Ramos (cell line): ENCODE data around the gene ABCA2.

Experiments
- in situ Hi-C: fragments of 300-500 bp; cut with MboI; formaldehyde crosslinking; loops from one replicate; pipeline ENCODE4 v1.14.3; 2022; ENCODE audit warnings: low sequenced_read_pairs; ENCODE audit not compliant: unreplicated experiment

The ABCA2 gene

DNA sequence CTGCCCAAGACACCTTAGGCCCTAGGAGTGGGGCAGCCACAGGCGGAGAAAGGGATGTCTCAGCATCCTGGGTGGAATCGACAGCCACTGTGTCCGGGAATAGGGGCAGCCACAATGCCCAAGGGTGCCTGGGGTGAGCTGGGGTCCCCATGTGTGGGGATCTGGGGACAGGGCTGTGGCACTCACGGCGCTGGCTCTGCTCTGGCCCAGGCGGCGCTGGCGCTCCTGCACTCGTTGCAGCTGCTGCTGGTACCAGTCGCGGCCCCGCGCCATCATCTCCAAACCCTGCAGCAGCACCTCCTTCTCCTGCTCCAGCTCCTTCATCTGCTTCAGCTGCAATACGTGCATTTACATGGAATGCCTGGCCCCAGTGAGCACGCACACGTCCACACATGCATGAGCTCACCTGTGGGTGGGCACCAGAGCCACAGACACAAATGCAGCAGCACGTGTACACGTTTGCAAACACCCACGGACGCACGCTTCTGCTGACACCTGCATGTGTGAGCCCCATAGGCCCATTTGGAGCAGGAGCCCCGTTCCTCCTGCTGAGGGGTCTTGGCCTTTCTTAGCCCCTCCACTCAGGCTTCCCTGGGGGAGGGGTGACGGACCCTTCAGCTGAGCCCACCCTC, 37.4 kb upstream of the ABCA2 start:
- in situ Hi-C loops = loop anchor here (25.0 kb wide), 1 partner anchor 372 kb away; the partner anchor contains the start of gene ENTPD8

DNA sequence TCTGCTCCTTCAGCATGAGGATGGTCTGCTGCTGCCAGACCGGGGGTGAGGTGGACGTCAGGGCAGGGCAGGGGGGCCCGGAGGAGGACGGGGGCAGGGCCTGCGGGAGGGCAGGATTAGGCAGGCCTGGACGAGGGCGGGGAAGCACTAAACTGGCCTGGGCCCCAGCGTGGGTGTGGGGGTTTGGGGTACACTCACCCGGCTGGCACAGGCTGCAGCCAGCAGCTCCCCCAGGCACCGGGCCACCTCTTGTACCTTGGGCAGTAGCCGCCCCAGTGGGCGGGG, 36.8 kb upstream of the ABCA2 start:
- in situ Hi-C loops = loop anchor here (25.0 kb wide), 1 partner anchor 372 kb away; the partner anchor contains the start of gene ENTPD8

DNA sequence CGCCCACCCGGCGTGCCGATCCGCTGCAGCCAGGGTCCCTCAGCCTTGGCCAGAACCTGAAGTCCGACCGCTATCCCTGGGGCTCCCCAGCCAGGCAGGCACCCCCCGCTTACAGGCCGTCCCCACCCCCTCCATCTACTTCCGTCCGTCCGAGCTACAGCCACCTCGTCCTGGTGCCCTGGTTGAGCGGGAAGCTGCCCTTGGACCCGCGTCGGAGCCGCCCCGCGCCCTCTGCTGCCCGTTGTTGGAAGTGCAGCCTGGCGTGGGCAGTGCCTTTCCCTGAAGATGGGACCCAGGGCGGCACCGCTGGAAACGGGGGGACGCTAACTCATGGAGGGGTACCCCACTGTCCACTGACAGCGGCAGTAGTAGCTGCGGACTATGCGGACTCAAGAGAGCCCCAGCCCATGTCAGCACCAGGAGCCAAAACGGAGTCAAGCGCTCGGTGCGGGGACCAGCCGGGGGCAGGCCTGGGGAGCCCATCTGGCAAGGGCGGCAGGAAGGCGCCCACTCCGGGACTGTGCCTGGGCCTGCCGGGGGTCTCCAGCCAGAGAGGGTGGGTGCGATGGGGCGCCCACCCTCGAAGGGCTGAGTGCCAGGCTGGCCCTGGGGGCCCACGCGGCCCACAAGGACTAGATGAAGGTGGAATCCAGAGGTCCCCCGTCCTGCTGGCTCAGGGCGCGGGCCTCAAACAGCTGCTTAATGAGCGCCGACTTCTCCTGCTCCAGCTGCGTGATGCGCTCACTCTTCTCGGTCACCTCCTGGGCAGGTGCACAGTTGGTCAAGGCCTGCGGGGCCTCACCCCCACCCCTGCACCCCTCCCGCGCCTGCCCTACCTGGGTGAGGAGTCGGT, 36.2 kb upstream of the ABCA2 start:
- in situ Hi-C loops = loop anchor here (25.0 kb wide), 1 partner anchor 373 kb away; the partner anchor contains the start of gene ENTPD8

DNA sequence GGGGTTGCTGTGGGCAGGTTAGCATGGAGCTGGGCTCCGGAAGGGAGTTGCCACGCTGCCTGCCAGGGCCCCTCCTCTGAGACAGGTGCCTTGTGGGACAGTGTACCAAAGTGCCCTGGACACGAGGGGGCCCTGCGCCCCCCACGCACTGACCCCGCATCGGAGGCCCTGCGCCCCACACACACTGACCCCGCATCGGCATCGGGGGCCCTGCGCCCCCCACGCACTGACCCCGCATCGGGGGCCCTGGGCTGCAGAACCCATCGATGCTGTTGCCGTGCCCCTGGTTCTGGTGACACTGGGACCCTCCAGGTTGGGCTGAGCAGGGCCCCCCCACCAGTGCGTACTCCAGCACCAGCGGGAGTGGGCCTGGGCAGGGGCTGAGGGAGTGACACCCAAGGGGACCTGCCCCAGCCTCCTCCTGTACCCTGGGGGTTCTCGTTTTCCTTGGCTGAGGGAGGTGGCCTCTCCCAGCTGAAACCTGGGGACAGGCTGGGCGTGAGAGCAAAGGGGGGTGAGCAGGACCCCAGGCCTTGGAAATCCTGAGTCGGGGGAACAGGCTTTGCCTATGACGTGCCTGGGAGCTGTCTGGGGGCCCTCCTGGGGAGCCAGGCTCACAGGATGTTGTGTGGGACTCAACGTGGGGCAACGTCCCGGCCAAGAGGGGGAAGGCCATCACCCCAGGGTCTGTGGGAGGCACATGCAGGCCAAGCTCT, 35.4 kb upstream of the ABCA2 start:
- in situ Hi-C loops = loop anchor here (25.0 kb wide), 1 partner anchor 374 kb away; the partner anchor contains the start of gene ENTPD8

DNA sequence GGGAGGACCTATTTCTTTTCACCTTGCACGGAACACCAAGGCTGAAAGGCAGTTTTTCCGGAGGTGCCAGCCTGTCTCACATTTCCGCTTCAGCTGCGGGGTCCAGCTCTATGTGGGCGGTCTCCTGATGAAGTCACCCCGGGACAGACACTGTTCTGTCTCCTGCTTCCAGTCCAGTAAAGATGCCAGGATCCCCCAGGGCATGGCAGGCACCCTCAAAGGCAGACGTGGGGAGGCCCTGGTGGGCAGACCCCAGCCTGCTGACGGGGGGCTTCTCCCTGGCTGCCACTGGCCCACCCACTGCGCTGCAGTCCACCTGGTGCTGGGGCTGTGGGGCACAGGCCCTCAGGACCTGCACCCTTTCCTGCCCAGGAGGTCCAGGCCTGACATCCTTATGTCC, 34.8 kb upstream of the ABCA2 start:
- in situ Hi-C loops = loop anchor here (25.0 kb wide), 1 partner anchor 375 kb away; the partner anchor contains the start of gene ENTPD8

DNA sequence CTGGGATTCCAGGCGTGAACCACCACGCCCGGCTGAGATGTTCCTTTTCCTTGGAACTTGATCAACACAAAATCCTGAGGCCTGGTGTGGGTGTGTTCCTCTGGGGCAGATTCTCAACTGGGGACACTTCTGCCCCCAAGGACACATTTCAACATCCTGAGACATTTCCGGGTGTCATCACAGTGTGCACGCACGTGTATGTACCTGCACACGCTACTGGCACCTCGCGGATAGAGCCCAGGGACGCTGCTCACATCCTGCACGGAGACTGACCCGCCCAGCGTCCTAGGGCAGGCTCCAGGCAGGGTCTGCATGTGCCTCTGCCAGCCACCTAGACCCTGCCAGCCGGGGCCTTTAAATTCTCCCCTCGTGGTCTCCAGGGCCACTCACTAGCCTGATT, 34.3 kb upstream of the ABCA2 start:
- in situ Hi-C loops = loop anchor here (25.0 kb wide), 1 partner anchor 375 kb away; the partner anchor contains the start of gene ENTPD8

DNA sequence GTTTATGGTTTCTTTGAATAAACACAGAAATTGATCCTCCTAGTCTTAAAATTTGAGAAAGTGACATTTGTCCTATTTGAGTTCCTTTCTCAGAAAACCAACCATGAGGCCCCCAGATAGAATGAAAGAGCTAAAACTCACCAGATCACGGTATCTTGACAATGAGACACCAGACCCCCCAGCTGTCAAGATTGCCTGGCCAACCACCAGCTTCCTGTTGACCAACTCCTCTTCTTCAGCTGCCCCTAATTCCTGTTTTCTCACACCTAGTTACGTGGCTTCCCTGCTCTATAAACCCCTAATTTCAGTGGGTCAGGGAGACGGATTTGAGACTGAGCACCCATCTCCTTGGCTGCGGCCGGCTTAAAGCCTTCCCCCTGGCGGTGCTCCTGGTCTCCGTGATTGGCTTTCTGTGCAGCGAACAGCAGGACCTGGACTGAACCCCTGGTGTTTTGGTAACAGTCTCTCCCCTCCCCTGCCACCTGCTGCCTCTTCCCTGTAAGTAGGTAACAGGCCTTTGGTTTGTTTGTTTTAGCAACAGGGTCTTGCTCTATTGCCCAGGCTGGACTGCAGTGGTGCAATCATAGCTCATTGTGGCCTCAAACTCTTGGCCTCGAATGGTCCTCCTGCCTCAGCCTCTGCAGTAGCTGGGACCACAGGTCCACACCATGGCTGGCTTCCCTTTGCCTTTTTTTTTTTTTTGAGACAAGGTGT, 30.6 kb upstream of the ABCA2 start:
- in situ Hi-C loops = loop anchor here (25.0 kb wide), 1 partner anchor 379 kb away; the partner anchor contains the start of gene ENTPD8

DNA sequence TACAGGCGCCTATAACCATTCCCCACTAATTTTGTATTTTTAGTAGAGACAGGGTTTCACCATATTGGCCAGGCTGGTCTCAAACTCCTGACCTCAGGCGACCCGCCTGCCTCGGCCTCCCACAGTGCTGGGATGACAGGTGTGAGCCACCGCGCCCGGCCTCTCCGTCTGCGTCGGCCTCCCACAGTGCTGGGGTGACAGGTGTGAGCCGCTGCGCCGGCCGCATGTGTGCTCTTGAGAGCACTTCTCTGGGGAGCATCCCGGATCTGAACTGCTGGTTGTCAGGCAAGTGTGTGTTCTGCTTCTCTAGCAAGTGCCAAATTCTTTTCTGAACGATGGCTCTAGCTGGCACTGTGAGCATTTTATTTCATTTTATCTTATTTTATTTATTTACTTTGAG, 29.5 kb upstream of the ABCA2 start:
- in situ Hi-C loops = loop anchor here (25.0 kb wide), 1 partner anchor 380 kb away; the partner anchor contains the start of gene ENTPD8

DNA sequence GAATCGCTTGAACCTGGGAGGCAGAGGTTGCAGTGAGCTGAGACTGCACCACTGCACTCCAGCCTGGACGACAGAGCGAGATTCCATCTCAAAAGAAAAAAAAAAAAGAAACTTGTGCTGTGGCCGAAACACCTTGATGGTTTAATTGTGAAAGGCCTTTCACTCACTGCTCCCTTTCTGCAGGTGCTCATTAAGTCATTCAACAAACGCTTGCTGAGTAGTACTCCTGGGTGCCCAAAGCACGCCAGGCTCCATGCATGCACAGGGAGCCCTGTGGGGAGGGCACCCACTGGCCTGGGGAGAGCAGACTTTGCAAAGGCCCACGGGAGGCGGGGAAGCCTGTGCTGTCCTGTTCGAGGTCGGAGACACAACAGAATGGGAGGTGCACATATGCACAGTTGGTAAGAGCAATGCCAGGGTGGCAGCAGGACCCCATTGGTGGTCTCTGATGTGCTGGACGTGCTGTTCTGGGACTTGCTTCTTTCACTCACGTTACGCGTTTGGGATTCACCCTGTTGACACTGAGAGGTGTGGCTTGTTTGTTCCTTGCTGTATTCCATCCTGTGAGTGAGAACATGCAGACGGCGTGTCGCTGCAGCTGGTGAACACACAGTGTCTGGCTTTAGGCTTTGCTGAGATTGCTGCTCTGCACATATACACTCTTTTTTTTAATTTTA, 28.8 kb upstream of the ABCA2 start:
- in situ Hi-C loops = loop anchor here (25.0 kb wide), 1 partner anchor 380 kb away; the partner anchor contains the start of gene ENTPD8

DNA sequence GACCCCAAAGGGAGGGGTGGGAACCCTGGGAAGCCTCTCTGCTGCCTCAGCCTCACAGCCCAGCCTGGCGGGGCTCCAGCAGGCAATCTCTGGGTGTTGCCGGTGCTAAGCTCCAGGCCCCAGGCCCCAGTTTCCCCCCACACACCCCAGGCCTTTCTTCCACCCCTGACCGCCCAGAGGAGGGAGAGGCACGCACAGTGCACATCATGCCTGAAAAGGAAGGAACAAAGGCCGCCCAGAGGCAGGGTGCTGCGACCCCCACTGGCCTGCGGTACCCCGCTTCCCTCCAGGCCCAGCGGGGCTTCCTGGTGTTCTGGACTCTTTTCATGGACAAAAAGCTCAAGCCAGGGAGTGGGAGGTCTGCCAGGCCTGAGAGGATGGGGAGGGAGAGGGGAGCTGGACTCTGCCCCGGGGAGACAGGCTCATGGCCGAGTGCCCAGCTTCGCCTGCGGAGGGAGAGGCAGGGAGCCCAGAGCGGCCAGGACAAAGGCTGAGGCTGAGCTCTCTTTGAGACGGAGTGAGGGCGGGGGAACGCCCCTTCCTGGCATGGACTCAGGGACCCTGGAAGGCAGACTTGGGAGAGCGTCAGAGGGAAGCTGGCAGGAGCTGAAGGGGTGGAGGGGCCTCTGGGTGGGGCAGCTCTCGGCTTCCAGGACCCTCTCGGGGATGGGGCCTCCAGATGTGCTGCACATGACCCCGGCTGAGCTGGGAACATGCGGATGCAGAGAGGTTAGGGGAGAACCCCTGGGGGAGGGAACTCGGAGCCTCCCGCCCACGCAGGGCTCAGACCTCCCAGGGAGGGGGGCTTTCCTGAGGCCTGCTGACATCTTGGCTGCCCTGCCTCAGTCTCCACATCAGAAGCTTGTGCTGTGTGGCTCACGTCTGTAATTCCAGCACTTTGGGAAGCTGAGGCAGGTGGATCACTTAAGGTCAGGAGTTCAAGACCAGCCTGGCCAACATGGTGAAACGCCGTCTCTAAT, 27.6 kb upstream of the ABCA2 start:
- in situ Hi-C loops = loop anchor here (25.0 kb wide), 1 partner anchor 382 kb away; the partner anchor contains the start of gene ENTPD8

DNA sequence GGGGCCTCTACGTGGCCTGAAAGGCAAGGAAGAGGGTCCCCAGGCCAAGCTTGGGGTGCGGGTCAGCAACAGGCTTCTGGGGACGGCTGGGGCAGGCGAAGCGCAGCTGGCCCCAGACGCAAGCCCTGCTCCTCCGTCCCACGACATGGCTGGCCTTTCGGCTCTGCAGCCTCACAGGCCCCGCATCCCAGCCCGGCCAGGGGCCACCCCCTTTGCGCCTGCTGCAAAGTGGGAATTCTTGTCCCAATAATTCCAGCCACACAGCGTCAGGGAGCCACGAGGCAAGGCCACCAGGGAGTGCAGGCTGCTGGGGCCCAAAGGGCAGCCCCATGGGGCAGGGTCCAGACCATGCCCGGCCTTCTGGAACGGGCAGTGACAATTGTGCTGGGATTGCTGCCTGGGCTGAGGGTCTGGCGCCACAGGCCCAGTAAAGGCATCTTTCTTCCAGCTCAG, 26.9 kb upstream of the ABCA2 start:
- in situ Hi-C loops = loop anchor here (25.0 kb wide), 1 partner anchor 382 kb away; the partner anchor contains the start of gene ENTPD8

DNA sequence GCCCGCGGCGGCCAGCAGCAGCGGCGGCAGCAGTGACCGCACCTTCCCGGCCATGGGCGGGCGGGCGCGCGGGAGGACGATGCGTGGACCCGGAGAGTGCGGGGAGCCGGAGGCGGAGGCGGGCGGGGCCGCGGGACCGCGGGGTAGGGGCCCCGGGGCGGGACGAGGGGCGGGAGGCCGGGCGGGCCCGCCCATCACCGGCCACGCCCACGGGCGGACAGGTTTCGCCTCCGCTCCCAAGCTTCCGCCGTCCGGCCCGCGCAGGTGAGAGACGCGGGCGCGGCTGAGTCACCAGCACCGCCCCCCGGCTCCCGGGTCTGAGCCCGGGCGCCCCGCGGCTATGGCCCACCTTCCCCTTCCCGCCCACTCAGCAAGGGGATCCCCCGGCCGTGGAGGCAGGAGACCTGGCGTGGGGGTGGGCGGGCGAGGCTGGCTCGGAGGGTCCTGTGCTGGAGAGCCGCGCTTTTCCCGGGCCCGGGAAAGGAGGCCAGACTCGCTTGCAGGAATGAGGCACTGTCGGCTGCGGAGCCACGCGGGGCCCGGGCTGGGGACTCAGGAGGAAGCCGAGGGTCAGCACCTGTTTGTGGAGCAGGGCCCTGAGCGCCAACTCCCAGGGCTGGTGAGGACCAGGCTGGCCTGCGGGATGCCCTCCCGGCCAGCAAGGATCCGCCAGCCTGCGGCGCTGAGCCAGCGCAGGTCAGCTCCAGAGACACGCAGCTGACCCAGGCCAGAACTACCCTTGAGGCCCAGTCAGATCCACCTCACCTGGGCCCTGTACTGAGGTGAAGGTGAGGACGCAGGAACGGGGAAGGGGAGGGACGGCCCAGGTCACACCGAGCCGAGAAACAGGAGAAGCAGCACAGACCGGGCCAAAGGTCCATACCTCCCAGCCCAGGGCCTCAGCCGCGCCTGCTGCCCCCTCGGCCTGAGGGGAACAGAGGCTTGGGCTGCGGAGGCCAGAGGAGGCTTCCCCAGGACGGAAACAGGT, 26.2 kb upstream of the ABCA2 start, which contains the start of gene ENTPD2:
Gene ENTPD2, minus strand, starts transcription at position 118 of the 988 bp plus-strand sequence. Its CDS starts 64 bp downstream, at position 54.
- in situ Hi-C loops = loop anchor here (25.0 kb wide), 1 partner anchor 383 kb away; the partner anchor contains the start of gene ENTPD8

DNA sequence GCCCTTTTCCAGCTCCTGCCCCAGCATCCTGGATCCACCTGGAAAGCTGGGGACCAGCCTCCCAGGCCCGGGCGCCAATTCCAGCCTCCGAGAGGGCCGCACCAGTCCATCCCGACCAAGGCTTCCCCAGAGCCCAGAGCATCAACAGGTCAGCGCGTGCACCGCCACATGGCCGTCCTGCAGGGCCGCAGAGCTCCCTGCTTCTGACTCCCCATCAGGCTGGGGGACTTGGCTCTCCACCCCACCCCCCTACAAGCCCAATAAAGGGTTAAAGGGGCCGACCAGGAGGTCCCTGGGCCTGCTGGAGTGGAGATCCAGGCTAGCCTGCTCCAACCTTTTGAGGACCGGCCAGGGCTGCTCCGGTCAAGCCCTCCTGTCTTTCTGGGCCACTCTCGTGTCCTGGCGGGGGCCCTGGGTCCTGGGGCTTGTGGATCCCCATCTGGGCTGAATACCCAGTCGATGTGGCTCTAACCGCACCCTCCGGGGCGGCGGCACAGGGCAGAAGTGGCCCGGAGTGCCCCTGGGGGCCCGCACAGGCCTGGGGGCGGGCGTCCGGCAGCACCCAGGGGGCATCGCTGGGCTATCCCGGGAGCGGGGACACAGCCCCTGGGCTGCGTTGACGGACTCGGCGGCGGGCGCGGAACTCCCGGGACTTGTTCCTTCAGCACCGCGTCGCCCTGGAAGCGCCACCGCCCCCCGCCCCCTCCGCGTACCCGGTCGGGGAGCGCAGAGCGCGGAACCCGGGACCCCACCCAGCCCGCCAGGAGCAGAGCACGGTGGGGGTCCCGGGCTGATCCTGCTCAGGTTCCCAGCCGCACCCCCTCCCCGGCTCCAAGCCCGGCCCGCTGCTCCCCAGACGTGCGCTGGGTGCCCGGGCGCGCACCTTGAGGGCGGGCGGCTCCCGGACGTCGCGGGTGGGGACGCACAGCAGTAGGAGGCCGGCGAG, 25.2 kb upstream of the ABCA2 start:
- in situ Hi-C loops = loop anchor here (25.0 kb wide), 1 partner anchor 384 kb away; the partner anchor contains the start of gene ENTPD8

DNA sequence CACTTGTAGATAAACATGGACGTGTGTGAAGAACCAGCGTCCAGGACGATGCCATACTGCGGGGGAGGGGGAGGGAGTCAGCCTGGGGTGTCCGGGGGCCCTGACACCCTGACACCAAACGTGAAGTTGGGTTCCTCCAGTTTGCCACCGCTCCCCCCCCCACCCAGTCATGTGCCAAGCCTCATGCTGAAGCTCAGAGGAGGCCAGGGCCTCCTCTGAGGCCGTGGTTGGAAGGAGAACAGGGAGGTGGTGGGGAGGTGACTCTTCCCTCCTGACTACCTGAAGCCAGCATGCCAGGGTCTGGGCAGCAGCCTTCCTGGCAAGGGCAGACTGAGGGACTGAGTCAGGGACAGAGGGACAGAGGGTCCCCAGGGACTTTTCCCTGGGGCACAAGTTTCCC, 24.3 kb upstream of the ABCA2 start:
- in situ Hi-C loops = loop anchor here (25.0 kb wide), 1 partner anchor 385 kb away; the partner anchor contains the start of gene ENTPD8

DNA sequence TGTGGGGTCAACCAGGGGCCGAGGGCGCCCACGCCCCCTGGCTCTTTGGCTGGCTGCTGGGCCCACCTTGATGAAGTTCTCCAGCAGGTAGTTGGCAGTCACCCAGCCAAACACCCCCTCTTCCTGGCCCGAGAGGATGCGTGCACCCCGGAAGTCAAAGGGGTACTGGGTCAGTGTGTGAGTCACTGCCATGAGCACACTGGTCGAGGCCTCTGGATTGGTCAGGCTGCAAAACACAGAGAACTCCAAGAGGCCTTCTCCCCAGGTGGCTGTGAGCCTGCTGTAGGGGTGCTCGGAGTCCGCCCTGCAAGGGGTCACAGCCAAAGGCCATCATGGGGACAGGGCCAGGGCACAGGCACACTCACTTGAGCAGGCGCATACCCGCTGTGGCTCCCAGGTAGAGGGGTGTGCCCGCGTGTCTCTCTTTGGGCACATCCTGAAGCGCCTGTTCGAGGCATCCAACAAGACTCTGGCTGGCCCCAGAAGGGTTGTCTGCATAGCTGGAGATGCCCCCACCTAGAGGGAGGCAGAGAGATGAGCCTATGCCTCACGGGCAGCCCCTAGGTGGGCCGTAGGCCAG, 23.2 kb upstream of the ABCA2 start:
- in situ Hi-C loops = loop anchor here (25.0 kb wide), 1 partner anchor 386 kb away; the partner anchor contains the start of gene ENTPD8
